Measurements from ENCODE around the gene SH3GL2.

SH3GL2 gene

DNA sequence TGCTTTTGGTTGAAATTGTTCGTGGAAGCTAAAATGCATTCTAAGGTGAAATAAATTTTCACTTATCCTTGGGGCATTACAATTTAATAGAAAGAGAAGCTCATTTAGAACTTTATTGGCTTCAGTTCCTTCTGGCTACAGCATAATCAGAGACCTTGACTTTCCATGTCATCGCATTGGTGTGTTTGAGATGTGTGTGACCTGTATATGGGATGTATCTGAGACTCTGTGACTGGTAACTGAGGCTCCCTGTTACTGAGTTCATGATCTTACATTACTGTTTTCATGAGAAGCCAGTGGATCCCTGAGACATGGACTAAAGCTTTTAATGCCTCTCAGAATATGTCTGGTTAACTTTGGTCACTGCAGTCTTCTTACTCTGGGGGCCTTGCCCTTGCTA, 32.5 kb downstream of the SH3GL2 start:
- DNase-seq (ENCODE audit: low read depth in 2 of 2) = no peak

DNA sequence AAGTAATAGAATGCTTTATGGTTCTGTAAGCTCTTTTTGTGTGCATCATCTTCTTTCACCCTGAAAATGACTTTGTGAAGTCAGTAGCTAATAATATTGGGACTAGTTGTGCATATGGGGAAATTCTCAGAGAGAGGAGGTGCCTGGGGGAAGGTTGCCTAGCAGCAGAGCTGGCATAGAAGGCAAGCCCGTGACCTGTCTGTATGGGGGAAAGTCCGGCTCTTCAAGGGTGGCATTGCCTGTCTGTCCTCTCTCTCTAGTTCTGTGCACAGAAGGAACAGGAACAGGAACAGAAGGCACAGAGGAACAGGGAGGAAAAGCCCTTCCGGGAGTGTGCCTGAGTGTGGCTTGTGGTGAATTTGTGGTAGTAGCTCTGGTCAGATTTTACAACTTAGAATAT, 33.1 kb downstream of the SH3GL2 start:
- no peak for DNase-seq (ENCODE audit: low read depth in 2 of 2)

DNA sequence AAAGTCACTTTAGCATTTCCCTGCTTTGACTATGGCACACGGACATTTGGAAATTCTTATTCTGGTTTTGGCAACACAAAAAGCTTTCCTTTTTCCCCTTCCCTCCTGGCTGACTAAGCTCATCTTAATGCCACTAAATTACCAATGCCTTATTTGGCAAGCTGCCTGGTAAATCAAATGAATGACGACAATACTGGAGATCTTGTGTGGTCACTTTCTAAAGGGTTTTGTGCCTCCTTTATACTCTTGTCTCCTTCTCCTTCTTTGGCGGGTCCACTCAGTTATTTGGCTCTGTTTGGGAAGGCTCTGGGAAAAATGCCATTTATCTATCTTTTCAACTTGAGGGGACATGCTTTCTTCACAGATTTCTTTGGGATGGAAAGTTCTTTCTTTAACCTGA, 34.9 kb downstream of the SH3GL2 start:
- no peak for DNase-seq (ENCODE audit: low read depth in 2 of 2)

DNA sequence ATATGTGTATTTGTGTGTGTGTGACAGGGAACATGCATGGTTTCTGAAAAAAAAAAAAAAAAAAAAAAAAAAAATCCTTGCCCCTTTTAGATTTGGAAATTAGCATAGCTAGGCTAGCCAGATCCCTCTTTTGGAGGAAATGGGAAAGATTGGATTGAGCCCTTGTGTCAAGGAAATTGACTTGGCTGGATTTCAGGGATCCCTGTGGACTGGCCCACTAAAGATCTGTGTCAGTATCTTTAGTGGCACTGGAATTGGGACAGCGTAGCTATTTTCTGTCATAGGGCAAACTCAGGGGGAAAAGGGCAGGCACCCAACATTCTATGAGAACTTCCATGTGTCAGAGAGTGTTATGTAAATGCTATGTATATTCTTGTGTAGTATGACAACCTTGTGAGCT, 35.4 kb downstream of the SH3GL2 start:
- no peak for DNase-seq (ENCODE audit: low read depth in 2 of 2)

DNA sequence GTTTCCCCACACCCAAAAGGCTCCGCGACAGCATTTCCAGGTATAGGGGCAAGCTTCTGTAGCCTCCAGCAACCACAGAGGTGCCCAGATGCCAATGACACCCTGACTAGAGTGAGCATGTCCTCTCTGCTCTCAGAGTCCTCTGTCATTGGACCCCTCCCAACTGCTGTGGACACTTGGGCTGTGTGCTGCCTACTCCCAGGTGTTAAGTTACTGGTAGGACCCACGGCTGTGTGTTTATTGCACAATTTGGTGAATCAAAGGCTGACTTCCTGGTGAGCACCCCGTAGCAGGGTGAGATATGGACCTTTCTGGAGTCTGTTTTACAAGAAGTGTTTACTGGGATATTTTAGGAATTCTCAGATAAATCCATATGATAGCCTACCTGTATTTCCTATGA, 36.0 kb downstream of the SH3GL2 start:
- DNase-seq (ENCODE audit: low read depth in 2 of 2) = no peak

DNA sequence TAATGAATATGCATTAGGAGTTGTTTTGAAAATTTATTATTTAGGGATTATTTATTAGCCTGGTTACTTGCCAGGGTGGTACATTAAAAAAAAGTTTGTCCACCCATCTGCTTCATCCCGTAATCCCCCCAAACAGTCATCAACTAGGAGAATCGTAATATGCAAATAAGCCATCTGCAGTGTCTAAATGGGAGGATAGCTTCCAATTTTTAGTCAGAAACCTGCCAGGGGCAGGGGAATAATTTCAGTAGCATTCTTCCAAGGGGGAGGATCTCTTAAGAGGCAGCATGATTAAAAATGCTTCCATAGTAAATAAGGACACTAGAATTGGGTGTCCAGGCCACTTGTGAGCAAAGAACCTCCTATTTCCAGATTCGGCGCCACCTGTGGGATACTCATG, 43.3 kb downstream of the SH3GL2 start:
- no peak for DNase-seq (ENCODE audit: low read depth in 2 of 2)

DNA sequence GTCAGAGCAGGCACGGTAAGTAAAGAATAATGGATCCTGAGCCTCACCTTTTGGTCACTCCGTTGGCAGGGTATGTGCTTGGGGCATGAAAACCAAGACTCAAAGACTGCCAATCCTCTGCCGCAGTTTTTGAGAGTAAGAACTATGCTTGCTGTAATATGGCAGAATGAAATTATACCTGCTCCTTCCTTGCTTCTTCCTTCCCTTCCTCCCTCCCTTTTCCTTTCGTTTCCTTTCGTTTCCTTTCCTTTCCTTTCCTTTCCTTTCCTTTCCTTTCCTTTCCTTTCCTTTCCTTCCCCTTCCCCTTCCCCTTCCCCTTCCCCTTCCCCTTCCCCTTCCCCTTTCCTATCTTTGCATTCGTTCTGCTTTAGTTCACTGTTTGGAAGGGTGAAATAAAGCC, 43.9 kb downstream of the SH3GL2 start:
- DNase-seq (ENCODE audit: low read depth in 2 of 2) = no peak

DNA sequence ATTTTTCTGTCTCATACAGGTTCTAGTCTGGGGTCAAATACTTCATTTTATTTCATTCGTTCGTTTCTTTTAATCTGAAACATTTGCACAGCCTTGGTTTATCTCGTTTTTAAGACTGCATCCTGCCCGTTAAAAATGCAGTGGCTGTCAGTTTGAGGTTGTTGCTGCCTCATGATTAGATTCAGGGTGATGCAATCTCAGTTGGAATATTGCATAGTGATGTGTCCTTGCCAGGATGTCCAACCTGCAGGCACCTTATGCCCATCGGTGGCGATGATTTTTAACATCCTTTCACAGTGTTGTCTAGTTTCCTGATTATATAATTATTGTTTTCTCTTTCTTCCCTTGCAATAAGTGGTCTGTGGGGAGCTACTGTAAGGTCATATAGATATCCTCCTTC, 45.1 kb downstream of the SH3GL2 start:
- no peak for DNase-seq (ENCODE audit: low read depth in 2 of 2)

DNA sequence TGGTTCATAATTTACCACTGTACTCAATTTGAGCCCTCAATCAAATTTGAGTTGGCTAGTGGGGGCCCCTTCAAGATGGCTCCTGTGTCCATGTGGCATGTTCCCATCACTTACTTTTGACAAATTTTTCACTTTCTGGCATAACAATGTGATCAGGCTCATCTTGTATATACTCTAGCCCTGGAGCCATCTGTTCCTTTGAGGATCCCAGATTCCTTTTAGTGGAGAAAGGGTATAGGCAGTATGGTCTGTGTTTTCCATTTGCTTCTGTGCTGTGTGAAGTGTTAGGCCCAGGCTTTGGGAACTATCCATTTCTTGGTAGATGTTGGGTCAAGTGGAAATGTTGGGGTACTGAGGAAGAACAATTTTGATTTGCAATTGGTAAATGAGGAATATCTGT, 45.7 kb downstream of the SH3GL2 start:
- DNase-seq (ENCODE audit: low read depth in 2 of 2) = no peak

DNA sequence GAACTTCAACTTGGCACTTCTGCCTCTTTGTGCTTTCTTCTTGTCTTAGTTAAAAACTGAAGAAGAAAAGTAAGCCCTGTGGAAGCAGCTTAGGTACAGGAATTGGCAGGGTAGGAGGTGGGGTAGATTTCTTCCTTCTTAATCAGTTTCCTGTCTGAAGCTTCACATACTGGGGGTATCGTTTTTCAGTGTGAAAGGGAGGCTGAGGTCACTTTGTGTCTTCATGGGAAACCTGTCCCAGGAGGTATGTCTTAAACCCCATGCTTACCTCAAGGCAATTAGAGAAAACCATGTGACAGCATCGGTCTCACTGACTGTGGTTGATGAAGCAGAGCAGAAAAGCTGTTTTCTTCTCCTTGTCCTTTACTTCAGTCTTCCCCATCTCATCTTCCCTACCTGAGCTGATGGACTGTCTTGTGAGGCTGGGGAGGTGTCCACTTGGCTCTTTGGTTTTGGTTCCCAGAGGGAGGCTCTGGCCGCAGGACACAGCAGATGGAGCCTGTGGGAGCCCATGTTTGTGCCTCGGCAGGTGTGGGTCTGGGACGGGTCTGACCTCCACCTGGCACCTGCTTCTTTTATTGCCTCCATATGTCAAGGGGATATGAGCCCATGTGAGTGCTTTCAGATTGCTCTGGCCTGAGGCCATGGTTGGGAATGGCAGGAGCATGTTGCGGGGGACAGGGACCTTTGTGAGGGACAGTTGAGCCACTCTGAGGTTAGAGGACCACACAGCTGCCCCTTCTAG, 47.0 kb downstream of the SH3GL2 start:
- DNase-seq (ENCODE audit: low read depth in 2 of 2) = no peak

DNA sequence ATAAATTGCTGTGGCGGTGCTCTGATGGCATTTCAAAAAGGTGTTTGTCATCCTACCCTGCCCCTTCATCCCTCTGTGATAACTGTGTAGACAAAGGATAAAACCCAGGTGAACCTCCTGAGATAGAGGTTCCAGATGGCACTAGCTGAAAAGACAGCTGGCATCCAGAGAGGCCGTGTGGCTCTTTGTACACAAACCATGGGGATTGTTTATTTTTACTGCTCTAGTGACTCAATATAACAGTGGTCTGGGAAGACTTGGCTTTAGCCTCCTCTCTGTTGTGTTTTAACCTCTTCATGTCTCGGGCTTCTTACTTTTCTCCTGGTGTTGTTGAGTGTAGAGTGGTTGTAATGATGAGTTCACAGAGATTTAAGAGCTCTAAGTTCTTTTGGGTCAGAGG, 48.8 kb downstream of the SH3GL2 start:
- DNase-seq (ENCODE audit: low read depth in 2 of 2) = no peak

DNA sequence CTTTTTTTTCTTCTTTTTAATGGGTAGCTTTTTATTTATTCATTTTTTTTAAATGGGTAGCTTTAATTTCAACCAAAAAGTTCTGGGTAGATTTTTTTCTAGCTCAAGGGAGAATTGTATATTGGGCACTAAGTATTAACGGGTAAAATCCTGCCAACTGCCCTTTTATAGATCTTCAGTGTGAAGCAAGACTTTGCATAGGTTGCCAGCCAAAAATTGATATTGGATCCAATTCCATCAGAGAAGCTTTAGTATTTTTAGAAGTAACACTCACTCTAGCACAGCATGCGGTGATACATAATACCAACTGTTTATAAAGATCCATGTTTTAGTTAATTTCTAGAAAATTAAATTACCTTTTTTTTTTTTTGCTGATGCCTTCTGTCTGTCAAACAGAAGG, 49.8 kb downstream of the SH3GL2 start:
- DNase-seq (ENCODE audit: low read depth in 2 of 2) = no peak

DNA sequence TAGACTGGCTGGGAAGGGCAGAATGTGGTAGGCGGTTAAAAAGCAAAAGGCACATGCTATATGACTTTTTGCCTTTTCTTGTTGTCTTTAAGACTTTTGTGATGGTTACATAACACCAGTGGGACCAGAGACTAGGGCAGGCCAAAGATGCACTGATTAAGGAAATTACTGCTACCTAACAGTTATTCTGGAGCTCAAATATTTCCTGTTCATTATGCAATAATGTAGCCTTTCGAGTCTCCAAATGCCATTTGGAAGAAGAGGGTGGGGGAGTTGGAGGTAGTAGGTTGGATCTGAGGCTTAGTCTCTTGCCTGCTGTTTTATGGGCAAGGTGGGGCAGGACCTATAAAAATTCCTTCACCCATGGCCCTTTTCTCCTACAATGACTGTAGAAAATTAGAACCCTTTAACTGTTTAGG, 51.7 kb downstream of the SH3GL2 start:
- DNase-seq (ENCODE audit: low read depth in 2 of 2) = no peak

DNA sequence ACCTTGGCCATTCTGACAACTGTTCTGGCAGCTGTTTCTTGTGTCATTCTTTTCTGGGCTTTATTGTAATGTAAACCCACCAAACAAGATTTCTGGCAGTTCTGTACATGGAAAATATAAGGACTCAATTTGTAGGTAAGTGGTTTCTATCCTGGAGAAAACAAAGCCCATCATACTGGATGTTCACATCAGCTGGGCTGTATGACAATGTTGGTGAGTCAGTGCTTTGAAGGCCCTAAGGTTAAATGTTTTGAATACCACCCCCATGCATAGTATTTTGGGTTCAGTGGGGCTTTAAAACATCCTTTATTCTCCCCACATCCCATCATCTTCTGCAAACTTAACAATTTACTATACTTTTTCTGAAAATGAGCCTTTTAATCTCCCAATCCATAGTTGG, 52.5 kb downstream of the SH3GL2 start:
- DNase-seq (ENCODE audit: low read depth in 2 of 2) = no peak

DNA sequence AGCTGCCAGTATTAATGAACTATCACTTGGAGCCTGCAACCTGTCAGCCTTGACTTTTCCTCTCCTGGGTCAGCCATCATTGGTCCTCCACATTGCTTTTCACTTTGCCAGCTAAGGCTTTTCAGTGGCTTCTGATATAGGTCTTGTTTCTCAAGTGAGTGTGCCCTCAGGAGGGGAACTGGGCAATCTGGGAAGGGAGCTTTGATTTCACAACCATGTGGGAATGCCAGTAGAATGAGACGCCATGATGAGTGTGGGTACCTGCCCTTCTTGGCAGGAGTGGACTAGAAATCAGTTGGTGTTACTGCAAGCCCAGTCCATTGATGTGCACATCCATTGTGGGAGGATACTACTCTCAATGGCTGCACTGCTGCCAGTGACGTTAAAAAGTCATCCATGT, 54.1 kb downstream of the SH3GL2 start:
- DNase-seq (ENCODE audit: low read depth in 2 of 2) = no peak

DNA sequence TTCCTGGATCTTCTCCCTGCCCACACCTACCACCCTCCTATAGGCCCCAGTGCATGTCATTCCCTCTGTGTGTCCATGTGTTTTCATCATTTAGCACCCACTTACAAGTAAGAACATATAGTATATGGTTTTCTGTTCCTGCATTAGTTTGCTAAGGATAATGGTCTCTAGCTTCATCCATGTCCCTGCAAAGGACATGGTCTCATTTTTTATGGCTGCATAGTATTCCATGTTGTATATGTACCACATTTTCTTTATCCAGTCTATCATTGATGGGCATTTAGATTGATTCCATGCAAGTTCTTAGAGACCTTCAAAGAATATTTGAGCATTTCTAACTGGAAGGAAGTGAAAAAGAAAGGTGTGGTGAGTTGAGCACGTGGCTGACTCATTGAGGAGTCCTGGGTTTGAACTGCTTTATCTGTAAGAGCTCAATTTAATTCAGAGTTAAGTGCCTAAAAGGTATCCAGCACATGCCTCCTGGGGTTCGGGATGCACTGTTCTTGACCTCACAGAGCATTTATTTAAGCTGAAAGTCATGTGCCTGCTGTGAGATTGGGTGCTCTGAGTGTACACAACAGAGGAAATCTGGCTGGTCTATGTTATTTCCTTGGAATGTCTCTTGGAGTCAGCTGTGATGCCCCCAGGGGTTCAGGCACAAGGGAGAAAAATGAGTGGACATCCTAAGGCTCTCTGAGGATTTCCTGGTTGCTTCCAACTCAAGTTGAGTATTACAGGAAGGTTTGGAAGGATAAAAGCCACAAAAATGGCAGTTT, 56.4 kb downstream of the SH3GL2 start:
- DNase-seq (ENCODE audit: low read depth in 2 of 2) = no peak

DNA sequence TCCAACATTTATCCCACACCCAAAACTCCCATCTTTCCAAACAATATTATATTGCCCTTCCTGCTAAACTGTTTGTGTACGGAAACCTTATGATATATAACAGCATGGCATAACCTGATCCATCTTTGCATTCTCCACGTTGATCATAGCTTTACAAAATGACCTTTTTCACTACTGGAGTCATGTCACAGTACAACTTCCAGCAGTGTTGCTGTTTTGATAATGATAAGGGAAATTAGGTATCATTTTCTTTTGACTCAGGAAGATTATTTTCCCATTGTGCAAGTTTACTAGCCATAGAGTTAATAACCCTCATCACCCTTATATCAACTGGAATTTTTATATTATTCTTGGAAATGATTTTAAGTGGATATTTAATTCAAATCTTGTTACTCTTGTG, 57.5 kb downstream of the SH3GL2 start:
- DNase-seq (ENCODE audit: low read depth in 2 of 2) = no peak

DNA sequence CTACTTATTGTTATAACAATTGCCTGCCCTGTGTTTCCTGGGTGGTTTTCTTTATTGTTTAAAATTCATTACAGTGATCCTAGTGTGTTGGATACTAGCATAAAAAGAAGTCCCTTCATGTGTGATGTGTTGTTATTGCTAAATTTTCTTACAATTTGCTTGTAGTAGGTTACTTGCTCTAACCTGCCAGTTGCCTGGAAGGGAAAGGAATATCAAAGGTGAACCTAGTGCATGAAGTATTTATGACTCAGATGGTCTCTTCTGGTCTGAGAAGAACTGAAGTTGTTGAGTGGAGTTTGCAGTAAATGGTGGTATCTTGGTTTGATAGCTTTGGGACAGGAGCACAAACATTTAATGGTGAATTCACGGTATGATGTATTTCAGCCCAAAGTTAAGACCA, 58.0 kb downstream of the SH3GL2 start:
- DNase-seq (ENCODE audit: low read depth in 2 of 2) = no peak

DNA sequence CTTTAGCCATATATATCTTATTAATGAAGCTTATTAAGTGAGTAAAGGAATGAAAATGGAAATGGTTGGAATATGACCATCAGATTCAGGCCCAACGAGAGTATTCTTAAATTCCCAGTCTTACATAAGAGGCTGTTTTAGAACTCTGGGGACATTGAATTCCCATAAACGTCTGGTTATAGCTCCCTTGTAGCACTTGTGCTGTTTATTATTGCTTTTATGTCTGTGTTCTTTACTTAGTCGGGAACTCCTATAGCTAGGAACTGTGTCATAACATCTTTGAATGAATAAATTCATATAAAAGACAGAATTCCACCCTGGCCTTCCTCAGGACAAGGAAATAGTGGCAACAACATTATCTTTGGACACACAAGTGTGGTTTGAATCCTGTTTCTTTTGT, 58.4 kb downstream of the SH3GL2 start:
- no peak for DNase-seq (ENCODE audit: low read depth in 2 of 2)

DNA sequence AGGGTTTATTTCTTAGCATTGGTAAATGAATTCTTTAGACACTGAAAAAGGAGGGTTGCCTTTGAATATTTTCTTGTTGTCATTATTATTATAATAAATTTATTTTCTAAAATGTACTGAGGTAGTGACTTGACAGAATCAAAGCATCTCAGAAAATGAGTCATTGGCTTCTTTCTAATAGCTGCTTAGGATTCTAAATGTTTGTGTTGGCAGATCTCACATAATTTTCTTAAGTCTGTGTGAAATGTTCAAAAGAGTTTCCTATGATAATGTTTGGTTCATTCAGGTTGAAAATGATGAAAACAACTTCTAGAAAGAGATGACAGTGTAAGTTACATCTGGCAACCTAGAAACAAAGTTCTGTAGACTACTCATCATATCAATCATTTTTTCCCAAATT, 69.7 kb downstream of the SH3GL2 start:
- no peak for DNase-seq (ENCODE audit: low read depth in 2 of 2)

DNA sequence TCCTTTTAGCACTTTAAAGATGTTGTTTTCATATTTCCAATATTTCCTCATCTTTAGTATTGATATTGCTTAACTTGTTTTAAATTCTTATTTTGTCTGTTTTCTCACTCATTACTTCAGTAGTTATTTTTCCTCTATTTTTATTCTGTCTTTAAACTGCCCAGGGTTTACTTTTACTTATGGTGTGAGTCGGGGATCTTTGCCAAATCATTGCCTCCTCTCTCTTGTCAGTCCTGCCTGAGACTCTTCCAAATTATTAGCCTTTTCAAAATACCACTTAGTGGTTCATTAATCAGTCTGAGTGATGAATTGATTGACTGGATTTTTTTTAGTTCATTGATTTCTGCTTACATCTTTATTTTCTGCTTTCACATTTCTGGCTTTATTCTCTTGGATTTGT, 72.9 kb downstream of the SH3GL2 start:
- DNase-seq (ENCODE audit: low read depth in 2 of 2) = no peak

DNA sequence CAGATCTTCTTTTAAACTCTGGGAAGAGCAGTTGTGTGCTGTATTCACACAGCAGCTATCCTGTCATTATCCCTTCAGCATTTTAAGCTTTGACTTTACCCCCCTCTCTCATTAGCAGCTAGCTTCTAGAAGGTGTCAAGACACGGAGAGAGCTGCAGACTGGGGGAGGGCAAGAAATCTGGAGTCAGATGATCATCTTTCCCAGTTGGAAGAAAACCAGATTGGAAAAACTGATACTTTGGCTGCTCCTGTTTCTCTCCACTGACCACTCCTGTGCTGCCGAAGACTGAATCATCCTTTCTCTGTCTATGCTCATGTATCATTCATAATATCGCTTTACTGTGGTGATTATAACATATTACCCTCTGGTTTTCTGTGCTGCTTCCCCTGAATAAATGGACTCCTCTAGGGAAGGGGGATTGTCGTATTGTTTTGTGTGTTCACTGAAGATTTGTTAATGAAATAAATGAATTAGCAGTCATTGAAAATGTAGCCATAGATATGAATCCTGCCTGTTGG, 75.1 kb downstream of the SH3GL2 start:
- DNase-seq (ENCODE audit: low read depth in 2 of 2) = no peak

DNA sequence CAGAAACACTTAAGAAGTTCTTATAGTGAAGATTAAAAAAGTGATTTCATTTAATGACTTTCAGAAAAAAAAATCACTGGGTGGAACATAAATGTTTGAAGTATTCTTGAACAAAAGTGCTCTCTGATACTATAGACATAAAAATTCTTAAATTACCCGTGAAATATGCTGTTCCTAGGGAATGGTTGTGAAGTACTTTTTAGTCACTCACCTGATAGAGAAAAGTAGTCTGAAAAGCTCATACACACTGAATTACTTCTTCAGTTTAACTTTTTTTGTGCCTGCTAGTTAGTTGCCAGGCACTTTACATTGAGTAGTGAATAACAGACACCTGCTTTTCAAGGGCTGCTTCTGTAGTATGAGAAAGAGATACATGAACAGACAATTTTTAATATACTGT, 78.0 kb downstream of the SH3GL2 start:
- DNase-seq (ENCODE audit: low read depth in 2 of 2) = no peak

Measured in stimulated activated CD4-positive, alpha-beta T cell treated with anti-CD3 and anti-CD28 coated beads, Interleukin-4, amount 100 ng/mL, for 48 hours (primary cell).